ENCODE results near the gene LCN9. TPM values are rescaled to one million over a fixed set of nuclear protein-coding genes. Genes with fewer than 3 reads are reported as not detected.

Gene LCN9
- total and polyA plus RNA-seq, 2 of the 13 experiments (the other 11 are each of a cell fraction or from before 2014, with no cell fraction given): not detected

GRCh38 chr9:135617991-135618411 is 45.1 kb upstream of the LCN9 start:
- ChIA-PET POLR2A (no interaction called here), CTCF (ENCODE audit: low intra/inter-chr PET ratio, low total read pairs) (no interaction called here)
- Histone ChIP-seq H3K4me1 (ENCODE audit: insufficient read depth, low read length) (no peaks in the 10 kb centered on the region), H3K27ac (ENCODE audit: extremely low read length, insufficient read depth, low read length) (no peak overlapping the region), H3K79me2 (ENCODE audit: insufficient read depth, low read length) (no peaks in the 10 kb centered on the region), H3K4me3 (replicated peaks in 1 of 3; ENCODE audit: insufficient read depth in 1 of 3, low read depth in 2 of 3, low read length in 3 of 3) (no peak overlapping the region), H2AFZ (ENCODE audit: low read length) (no peak overlapping the region), H3K27me3 (ENCODE audit: control insufficient read depth in 1 of 2, insufficient read depth in 2 of 2, low read length in 2 of 2) (peaks cover 25 to 84% of the 10 kb centered on the region in 2 experiments), H4K20me1 (ENCODE audit: insufficient read depth, low read length) (no peaks in the 10 kb centered on the region), H3K36me3 (replicated peaks in 1 of 2; ENCODE audit: control insufficient read depth in 1 of 2, insufficient read depth in 2 of 2, low read length in 2 of 2) (no peaks in the 10 kb centered on the region), H3K9ac (ENCODE audit: insufficient read depth, low read depth, low read length) (no peak overlapping the region), H3K9me3 (ENCODE audit: low read length) (no peaks in the 10 kb centered on the region), H3K4me2 (ENCODE audit: low read depth, low read length) (no peak overlapping the region)
- intact Hi-C loops (cut with micrococcal nuclease; ENCODE audit: unreplicated experiment): no loop called here
- no peak for ATAC-seq
- WGBS (ENCODE audit: low lambda C conversion rate): no CpG with 5 or more reads among the region's 13 CpGs
- BruUV-seq (replicated peaks): no TSS peak
- DNase-seq (ENCODE audit: low spot score): no peak
- in situ Hi-C loops (cut with HindIII; ENCODE audit: extremely low pct_ligation_motif_present, low pct_unique_long_range_greater_than_20kb): no loop called here
- TF ChIP-seq ZNF354B (CRISPR knock-in tag; IDR thresholded peaks at IDR 0.05): no peak
- no peak for TF ChIP-seq SIX1 (CRISPR knock-in tag; IDR thresholded peaks at IDR 0.05; ENCODE audit: borderline replicate concordance)
- TF ChIP-seq GPBP1L1 (CRISPR knock-in tag; IDR thresholded peaks at IDR 0.05): no peak
- no peak for TF ChIP-seq FOXK1 (CRISPR knock-in tag; IDR thresholded peaks at IDR 0.05; ENCODE audit: borderline replicate concordance, low read depth)
- TF ChIP-seq ZNF768 (CRISPR knock-in tag; IDR thresholded peaks at IDR 0.05): peak; percentile 89
- TF ChIP-seq ZNF17 (CRISPR knock-in tag; IDR thresholded peaks at IDR 0.05): no peak
- no peak for TF ChIP-seq XBP1 (CRISPR knock-in tag; IDR thresholded peaks at IDR 0.05)
- FAIRE-seq: no peak

- no peak overlapping the region for H2AFZ ChIP-seq (ENCODE audit: low read length)
- no peak overlapping the region for H3K4me2 ChIP-seq (ENCODE audit: low read depth, low read length)
- in situ Hi-C loops (cut with HindIII; ENCODE audit: extremely low pct_ligation_motif_present, low pct_unique_long_range_greater_than_20kb): no loop called here
- CTCF ChIA-PET (ENCODE audit: low intra/inter-chr PET ratio, low total read pairs): no interaction called here
- no TSS peak for BruUV-seq (replicated peaks)
- intact Hi-C loops (cut with micrococcal nuclease; ENCODE audit: unreplicated experiment): no loop called here
- H3K4me1 ChIP-seq (ENCODE audit: insufficient read depth, low read length): no peaks in the 10 kb centered on the region
- peaks cover 23 to 77% of the 10 kb centered on the region in 2 experiments for H3K27me3 ChIP-seq (ENCODE audit: control insufficient read depth in 1 of 2, insufficient read depth in 2 of 2, low read length in 2 of 2)
- H3K4me3 ChIP-seq (replicated peaks in 1 of 3; ENCODE audit: insufficient read depth in 1 of 3, low read depth in 2 of 3, low read length in 3 of 3): no peak overlapping the region
- H3K36me3 ChIP-seq (replicated peaks in 1 of 2; ENCODE audit: control insufficient read depth in 1 of 2, insufficient read depth in 2 of 2, low read length in 2 of 2): no peaks in the 10 kb centered on the region
- H3K27ac ChIP-seq (ENCODE audit: extremely low read length, insufficient read depth, low read length): no peak overlapping the region
- POLR2A ChIA-PET: no interaction called here
- no peaks in the 10 kb centered on the region for H3K79me2 ChIP-seq (ENCODE audit: insufficient read depth, low read length)
- H3K9me3 ChIP-seq (ENCODE audit: low read length): no peaks in the 10 kb centered on the region
- no peak for ATAC-seq
- FAIRE-seq: no peak
- no peak for DNase-seq (ENCODE audit: low spot score)
- H4K20me1 ChIP-seq (ENCODE audit: insufficient read depth, low read length): no peaks in the 10 kb centered on the region
- H3K9ac ChIP-seq (ENCODE audit: insufficient read depth, low read depth, low read length): no peak overlapping the region
- 0% methylated on average over 2 of the region's 8 CpGs for WGBS (ENCODE audit: low lambda C conversion rate)
- TF ChIP-seq ZNF224 (CRISPR knock-in tag; IDR thresholded peaks at IDR 0.05) (no peak), KLF12 (CRISPR knock-in tag; IDR thresholded peaks at IDR 0.05; ENCODE audit: borderline replicate concordance) (no peak), ZHX2 (IDR thresholded peaks at IDR 0.05; ENCODE audit: low read depth) (no peak), ZHX2 (CRISPR knock-in tag; IDR thresholded peaks at IDR 0.05; ENCODE audit: borderline replicate concordance) (no peak)
These were observed 44.1 kb upstream of the LCN9 start for GRCh38 chr9:135618866-135619598.
